GM18861 (cell line): ENCODE measurements around the gene HEY2.
"Not testable (repeated sequence)": the region's sequence is repeated elsewhere in the genome, so short reads cannot be mapped to it uniquely, and the experiment has no call there.

Source experiments
- ATAC-seq: cut with Tn5 transposase; IDR thresholded peaks from one replicate; pipeline ENCODE4 v1.9.1; 2021; ENCODE audit not compliant: unreplicated experiment

Gene HEY2

DNA sequence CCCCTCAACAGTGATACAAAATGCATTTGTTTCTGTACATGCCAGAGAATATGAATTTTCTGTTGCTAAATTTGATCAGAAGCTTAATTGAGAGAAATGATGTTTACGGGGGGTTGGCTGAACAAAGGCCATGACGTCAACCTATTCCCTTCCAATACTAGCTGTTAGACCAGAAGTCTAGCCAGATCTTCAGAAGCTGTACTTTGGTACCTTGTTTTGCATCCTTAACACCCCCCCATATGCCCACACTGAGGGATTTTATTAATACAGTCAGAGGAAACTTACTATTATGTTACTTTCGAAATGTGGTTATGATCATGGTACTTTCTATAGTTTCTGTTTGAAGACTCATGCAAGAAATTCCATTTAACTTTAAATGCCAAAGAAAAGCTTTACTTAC is 44.4 kb downstream of the HEY2 start:
- ATAC-seq, result peak; percentile 24

GRCh38 chr6:125794342-125795137 is 45.1 kb downstream of the HEY2 start:
- ATAC-seq, result no peak

DNA sequence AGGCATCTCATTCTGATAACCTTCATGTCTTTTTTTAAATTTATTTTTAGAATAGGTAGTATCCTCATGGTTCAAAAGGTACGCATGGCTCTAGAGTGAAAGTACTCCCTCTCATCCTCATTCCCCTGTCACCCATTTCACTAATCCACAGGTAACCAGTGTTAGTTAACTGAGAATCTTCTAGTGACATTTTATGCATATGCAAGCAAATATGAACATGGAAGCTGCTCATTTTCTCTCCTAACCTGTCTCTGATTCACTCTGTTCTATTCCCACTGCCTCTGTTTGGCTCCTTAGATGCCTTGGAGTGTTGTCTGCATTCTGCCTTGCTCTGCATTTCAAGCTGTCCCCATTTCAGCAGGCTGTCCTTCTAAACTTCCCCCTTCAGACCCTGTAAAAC is 45.9 kb downstream of the HEY2 start:
- ATAC-seq, result no peak

- ATAC-seq, result no peak
Observed at GRCh38 chr6:125797120-125797885, 47.9 kb downstream of the HEY2 start.

DNA sequence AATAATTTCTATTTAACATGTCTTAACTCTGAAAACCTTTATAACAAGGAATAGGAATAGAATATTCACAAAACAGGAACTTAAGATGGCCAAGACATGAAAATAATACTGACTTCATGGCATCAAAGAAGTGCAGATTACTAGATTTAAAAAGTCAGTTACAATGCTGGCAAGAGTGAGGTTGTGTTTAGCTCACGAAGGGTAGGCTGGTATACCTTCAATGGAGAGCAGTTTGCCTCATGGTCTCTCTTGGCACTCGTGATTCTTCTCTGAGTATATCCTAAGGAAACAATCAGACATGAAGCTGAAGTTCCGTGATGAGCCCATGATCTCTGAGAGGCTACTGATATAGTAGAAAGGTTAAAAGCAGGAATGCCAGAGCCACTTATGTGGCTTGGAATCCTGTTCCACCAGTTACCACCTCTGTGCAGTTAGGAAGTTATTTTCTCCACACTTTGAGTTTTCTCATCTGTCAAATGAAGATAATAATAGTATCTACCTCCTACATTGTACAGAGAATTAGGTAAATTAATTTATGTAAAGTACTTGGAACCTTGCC is 48.5 kb downstream of the HEY2 start:
- ATAC-seq, result no peak

DNA sequence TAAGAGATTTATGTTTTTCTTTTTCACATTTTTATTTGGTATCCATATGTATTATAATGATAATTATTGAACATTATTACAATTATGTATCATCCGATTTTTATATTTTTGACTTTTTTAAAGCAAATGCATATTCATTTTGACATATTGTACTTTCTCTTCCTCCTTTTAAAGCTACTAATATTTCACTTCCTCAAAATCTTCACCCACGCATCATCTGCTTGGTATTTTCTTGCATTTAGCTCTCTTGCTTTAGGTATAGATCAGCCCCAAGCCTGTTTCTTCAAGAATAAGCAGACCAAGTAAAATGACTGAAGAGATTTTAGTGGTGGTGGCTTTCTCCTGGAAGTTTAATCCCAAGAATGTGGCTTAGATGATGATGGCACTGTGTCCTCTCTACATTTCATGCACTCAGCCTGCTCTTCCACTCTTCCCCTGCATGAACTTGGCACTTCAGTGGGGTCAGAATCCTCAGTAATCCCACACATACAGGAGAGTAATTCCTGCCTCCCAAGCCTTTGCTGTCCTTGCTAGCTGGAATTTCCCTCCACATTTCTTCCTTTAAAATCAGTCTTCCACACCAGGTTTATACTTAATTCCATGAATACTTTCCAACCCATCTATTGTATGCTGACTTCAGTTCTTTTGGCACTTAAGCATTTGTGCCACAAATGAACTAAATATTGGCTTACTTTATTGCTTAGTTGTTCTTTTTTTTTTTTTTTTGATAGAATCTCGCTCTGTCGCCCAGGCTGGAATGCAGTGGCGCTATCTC is 49.5 kb downstream of the HEY2 start:
- ATAC-seq, result peak; percentile 81

DNA sequence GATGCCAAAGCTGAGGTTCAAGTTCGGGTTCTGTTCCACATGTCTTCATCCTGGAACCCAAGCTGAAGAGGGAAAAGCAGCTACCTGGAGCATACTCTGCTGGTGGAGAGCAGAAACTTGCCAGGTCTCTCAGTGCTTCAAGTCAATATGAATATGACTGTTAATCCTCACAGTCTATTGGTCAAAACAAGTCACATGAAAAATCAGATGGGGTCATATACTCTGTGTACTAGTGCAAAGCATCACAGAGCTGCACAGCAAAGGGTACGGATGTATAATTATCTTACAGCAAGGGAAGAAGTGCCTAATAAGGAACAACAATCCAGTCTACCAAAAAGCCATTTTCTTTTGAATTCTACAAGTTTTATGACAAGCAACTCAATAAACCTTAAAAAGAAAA is 53.0 kb downstream of the HEY2 start:
- peak; percentile 17 for ATAC-seq

GRCh38 chr6:125802943-125803377 is 53.5 kb downstream of the HEY2 start:
- ATAC-seq, result no peak

- ATAC-seq, result peak; percentile 56
Observed at GRCh38 chr6:125804264-125804663, 54.8 kb downstream of the HEY2 start.

GRCh38 chr6:125804866-125805425 is 55.5 kb downstream of the HEY2 start:
- not testable (repeated sequence) for ATAC-seq

DNA sequence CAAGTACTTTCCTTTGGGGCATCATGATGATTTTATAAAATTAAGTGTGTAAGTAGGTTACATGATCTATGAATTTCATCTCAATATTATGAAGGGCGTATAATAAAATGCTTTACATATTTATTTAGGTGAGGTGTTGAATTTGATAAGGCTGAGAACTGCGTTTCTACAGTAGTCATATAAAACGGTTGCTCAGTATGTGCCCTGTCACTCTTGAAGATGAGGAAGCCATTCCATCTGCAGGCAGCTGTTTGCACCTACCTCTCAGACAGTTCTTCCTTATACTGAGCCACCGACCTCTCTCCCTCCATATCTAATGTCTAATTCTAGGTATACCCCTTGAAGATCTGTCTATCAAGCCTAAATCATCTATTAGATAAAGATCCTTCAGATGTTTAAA is 57.4 kb downstream of the HEY2 start:
- ATAC-seq, result no peak

- ATAC-seq, result peak; percentile 28
Observed at GRCh38 chr6:125807293-125807692, 57.9 kb downstream of the HEY2 start.

- peak; percentile 21 for ATAC-seq
Observed at GRCh38 chr6:125808060-125808459, 58.6 kb downstream of the HEY2 start.

GRCh38 chr6:125808591-125808990 is 59.2 kb downstream of the HEY2 start:
- ATAC-seq, result no peak

GRCh38 chr6:125809570-125810170 is 60.2 kb downstream of the HEY2 start:
- ATAC-seq, result no peak

DNA sequence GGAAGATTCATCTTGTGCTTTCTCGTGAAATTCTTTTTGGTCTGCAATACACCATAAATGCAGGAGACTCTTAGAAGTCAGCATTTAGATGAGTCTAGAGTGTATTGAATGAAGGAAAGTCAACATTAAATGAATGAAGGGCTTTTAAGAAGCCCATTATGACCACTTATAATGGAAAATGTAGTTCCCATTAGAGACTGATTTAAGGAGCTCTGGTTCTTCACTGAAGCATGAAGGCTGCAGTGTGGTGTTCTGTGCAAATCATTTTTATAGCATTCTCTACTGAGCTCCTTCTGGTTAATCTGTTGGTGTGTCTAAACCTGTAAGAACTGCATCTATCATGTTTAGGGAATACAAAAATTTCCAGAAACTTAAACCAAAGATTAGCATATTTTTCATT is 61.0 kb downstream of the HEY2 start:
- no peak for ATAC-seq
